C4-2B (cell line): Measurements from ENCODE around the gene OR8B2.
A peak's percentile ranks its signal among the peaks of the same experiment; 100 is the strongest.
"Not testable (repeated sequence)": the region's sequence is repeated elsewhere in the genome, so short reads cannot be mapped to it uniquely, and the experiment has no call there.

Experiments used
- H3K27ac ChIP-seq: fragments of 450-650 bp; 2 replicates; pipeline ENCODE4 v1.5.1; 2017
- CTCF ChIP-seq: fragments of 450-650 bp; conservative IDR thresholded peaks from 2 replicates; pipeline ENCODE4 v1.5.1; 2017; ENCODE audit warnings: mild to moderate bottlenecking
- ZFX ChIP-seq: fragments of 450-650 bp; IDR thresholded peaks from 2 replicates; pipeline ENCODE4 v1.6.1; 2017

Gene OR8B2, protein sequence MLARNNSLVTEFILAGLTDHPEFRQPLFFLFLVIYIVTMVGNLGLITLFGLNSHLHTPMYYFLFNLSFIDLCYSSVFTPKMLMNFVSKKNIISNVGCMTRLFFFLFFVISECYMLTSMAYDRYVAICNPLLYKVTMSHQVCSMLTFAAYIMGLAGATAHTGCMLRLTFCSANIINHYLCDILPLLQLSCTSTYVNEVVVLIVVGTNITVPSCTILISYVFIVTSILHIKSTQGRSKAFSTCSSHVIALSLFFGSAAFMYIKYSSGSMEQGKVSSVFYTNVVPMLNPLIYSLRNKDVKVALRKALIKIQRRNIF

GRCh38 chr11:124384399-124384798 lies at the start of gene OR8B2:
TSS of gene OR8B2 (minus strand) at chr11:124384499. CDS start at chr11:124383343, 1,156 bp downstream.
- H3K27ac ChIP-seq = no peak within 1 kb of the TSS
- TF ChIP-seq ZFX = no peak
- TF ChIP-seq CTCF = no peak

DNA sequence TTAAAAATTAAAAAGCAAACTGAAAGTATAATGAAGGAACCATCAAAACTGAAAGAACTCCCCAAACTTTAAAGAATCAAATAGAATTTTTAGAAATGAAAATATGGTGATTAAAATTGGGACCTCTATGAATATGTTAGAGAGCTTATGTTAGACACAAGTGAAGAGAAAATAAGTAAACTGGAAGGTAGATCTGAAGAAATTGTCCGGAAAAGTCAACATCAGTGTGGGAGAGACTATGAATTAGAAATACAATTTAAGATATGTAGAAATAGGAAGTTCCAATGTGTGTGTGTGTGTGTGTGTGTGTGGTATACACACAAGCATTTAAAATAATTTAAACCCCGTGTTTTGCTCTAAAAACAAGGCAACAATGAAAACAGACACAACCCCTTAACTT lies 45.3 kb upstream of the OR8B2 start:
- TF ChIP-seq CTCF (no peak), ZFX (no peak)
- H3K27ac ChIP-seq = no peak overlapping the region

DNA sequence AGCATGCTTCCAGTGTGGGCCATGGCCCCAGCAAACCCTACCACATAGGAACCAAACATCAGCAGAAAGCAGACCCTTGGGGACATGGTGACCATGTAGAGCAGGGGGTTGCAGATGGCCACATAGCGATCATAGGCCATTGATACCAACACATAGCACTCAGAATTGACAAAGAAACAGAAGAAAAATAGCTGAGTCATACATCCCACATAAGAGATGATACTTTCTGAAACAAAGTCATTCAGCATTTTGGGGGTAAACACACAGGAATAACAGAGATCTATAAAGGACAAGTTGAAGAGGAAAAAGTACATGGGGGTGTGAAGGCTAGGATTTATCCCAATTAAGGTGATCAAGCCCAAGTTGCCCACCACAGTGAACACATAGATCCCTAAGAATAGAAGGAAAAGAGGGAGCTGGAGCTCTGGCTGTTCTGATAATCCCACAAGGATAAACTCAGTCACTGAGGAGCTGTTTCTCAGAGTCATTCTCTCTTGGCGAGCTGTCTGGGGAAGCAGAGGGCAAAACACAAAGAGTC lies 40.2 kb upstream of the OR8B2 start, which contains the start of gene OR8B4:
OR8B4 (minus strand) TSS at position 488 of the 538 bp plus-strand sequence; CDS start at position 488, 0 bp downstream.
- TF ChIP-seq CTCF (no peak), ZFX (no peak)
- H3K27ac ChIP-seq = no peak within 1 kb of the TSS

- no peak for TF ChIP-seq ZFX
- TF ChIP-seq CTCF = no peak
- H3K27ac ChIP-seq = no peak overlapping the region
Measured at GRCh38 chr11:124421043-124421442, 36.7 kb upstream of the OR8B2 start.

- no peak for TF ChIP-seq ZFX
- TF ChIP-seq CTCF = peak; percentile 83
- H3K27ac ChIP-seq = no peak overlapping the region
Measured at GRCh38 chr11:124415356-124415923, 31.1 kb upstream of the OR8B2 start.

- TF ChIP-seq ZFX (no peak), CTCF (no peak)
- H3K27ac ChIP-seq = no peak overlapping the region
Measured at GRCh38 chr11:124409906-124410305, 25.6 kb upstream of the OR8B2 start.

GRCh38 chr11:124405581-124405980 lies 21.3 kb upstream of the OR8B2 start:
- no peak overlapping the region for H3K27ac ChIP-seq
- no peak for TF ChIP-seq ZFX
- TF ChIP-seq CTCF = no peak

GRCh38 chr11:124403186-124403585 lies 18.9 kb upstream of the OR8B2 start:
- H3K27ac ChIP-seq = not testable (repeated sequence)
